ENCODE results near the gene RTL3.

Gene RTL3

GRCh38 chrX:78673246-78673645 lies 14.1 kb upstream of the RTL3 start:
- Histone ChIP-seq H3K4me3 (ENCODE audit: low read depth in 1 of 2, low read length in 2 of 2) (no peak overlapping the region), H3K27me3 (ENCODE audit: insufficient read depth, low read length, poor library complexity) (no peaks in the 10 kb centered on the region), H3K36me3 (ENCODE audit: insufficient read depth, low read length) (no peaks in the 10 kb centered on the region), H3K4me2 (ENCODE audit: insufficient read depth, low read length) (no peak overlapping the region), H3K9ac (ENCODE audit: low read depth, low read length) (no peak overlapping the region), H3K79me2 (ENCODE audit: insufficient read depth, low read length) (no peaks in the 10 kb centered on the region), H3K27ac (ENCODE audit: low read length) (no peak overlapping the region), H4K20me1 (ENCODE audit: insufficient read depth, low read length) (no peaks in the 10 kb centered on the region), H3K9me3 (ENCODE audit: insufficient read depth, low read length, severe bottlenecking) (no peaks in the 10 kb centered on the region), H3K4me1 (ENCODE audit: insufficient read depth, low read length) (peaks cover 5% of the 10 kb centered on the region), H2AFZ (ENCODE audit: low read depth, low read length) (no peak overlapping the region)
- ATAC-seq (ENCODE audit: insufficient read depth, low read depth) (no peak), DNase-seq (no peak)
- TF ChIP-seq, protein P1, sequence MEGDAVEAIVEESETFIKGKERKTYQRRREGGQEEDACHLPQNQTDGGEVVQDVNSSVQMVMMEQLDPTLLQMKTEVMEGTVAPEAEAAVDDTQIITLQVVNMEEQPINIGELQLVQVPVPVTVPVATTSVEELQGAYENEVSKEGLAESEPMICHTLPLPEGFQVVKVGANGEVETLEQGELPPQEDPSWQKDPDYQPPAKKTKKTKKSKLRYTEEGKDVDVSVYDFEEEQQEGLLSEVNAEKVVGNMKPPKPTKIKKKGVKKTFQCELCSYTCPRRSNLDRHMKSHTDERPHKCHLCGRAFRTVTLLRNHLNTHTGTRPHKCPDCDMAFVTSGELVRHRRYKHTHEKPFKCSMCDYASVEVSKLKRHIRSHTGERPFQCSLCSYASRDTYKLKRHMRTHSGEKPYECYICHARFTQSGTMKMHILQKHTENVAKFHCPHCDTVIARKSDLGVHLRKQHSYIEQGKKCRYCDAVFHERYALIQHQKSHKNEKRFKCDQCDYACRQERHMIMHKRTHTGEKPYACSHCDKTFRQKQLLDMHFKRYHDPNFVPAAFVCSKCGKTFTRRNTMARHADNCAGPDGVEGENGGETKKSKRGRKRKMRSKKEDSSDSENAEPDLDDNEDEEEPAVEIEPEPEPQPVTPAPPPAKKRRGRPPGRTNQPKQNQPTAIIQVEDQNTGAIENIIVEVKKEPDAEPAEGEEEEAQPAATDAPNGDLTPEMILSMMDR (IDR thresholded peaks at IDR 0.05; ENCODE audit: borderline replicate concordance, extremely low read depth, low read length, poor library complexity, severe bottlenecking) = no peak
- no peak for TF ChIP-seq EZH2 (IDR thresholded peaks at IDR 0.05; ENCODE audit: borderline replicate concordance, low read depth, low read length, severe bottlenecking)

DNA sequence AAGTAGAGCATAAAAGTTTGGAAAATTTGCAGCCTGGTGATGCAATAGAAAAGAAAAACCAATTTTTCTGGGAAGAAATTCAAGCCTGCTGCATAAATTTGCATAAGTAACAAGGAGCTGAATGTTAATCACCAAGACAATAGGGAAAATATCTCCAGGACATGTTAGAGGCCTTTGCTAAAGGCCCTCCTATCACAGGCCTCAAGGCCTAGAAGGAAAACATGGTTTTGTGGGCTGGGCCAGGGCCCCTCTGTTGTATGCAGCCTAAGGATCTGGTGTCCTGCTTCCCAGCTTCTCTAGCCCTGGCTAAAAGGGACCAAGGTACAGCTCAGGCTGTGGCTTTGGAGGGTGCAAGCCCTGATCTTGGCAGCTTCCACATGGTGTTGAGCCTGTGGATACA lies 6.2 kb upstream of the RTL3 start:
- Histone ChIP-seq H3K79me2 (ENCODE audit: insufficient read depth, low read length) (no peaks in the 10 kb centered on the region), H3K9ac (ENCODE audit: low read depth, low read length) (no peak overlapping the region), H3K4me2 (ENCODE audit: insufficient read depth, low read length) (no peak overlapping the region), H3K4me1 (ENCODE audit: insufficient read depth, low read length) (peaks cover 4% of the 10 kb centered on the region), H3K27me3 (ENCODE audit: insufficient read depth, low read length, poor library complexity) (no peaks in the 10 kb centered on the region), H3K36me3 (ENCODE audit: insufficient read depth, low read length) (no peaks in the 10 kb centered on the region), H3K9me3 (ENCODE audit: insufficient read depth, low read length, severe bottlenecking) (no peaks in the 10 kb centered on the region), H3K4me3 (ENCODE audit: low read depth in 1 of 2, low read length in 2 of 2) (no peak overlapping the region), H2AFZ (ENCODE audit: low read depth, low read length) (no peak overlapping the region), H3K27ac (ENCODE audit: low read length) (no peak overlapping the region), H4K20me1 (ENCODE audit: insufficient read depth, low read length) (no peaks in the 10 kb centered on the region)
- DNase-seq (no peak), ATAC-seq (ENCODE audit: insufficient read depth, low read depth) (no peak)
- TF ChIP-seq, protein P1 (IDR thresholded peaks at IDR 0.05; ENCODE audit: borderline replicate concordance, extremely low read depth, low read length, poor library complexity, severe bottlenecking) = no peak

- no peak overlapping the region for H3K4me3 ChIP-seq (ENCODE audit: low read depth in 1 of 2, low read length in 2 of 2)
- no peaks in the 10 kb centered on the region for H4K20me1 ChIP-seq (ENCODE audit: insufficient read depth, low read length)
- DNase-seq = no peak
- no peak for TF ChIP-seq EZH2 (IDR thresholded peaks at IDR 0.05; ENCODE audit: borderline replicate concordance, low read depth, low read length, severe bottlenecking)
- TF ChIP-seq, protein P1 (IDR thresholded peaks at IDR 0.05; ENCODE audit: borderline replicate concordance, extremely low read depth, low read length, poor library complexity, severe bottlenecking) = no peak
- no peaks in the 10 kb centered on the region for H3K27me3 ChIP-seq (ENCODE audit: insufficient read depth, low read length, poor library complexity)
- no peak overlapping the region for H2AFZ ChIP-seq (ENCODE audit: low read depth, low read length)
- no peak for ATAC-seq (ENCODE audit: insufficient read depth, low read depth)
- no peaks in the 10 kb centered on the region for H3K79me2 ChIP-seq (ENCODE audit: insufficient read depth, low read length)
- H3K27ac ChIP-seq (ENCODE audit: low read length) = no peak overlapping the region
- H3K9ac ChIP-seq (ENCODE audit: low read depth, low read length) = no peak overlapping the region
- H3K4me1 ChIP-seq (ENCODE audit: insufficient read depth, low read length) = peaks cover 24% of the 10 kb centered on the region
- no peaks in the 10 kb centered on the region for H3K36me3 ChIP-seq (ENCODE audit: insufficient read depth, low read length)
- no peaks in the 10 kb centered on the region for H3K9me3 ChIP-seq (ENCODE audit: insufficient read depth, low read length, severe bottlenecking)
- H3K4me2 ChIP-seq (ENCODE audit: insufficient read depth, low read length) = no peak overlapping the region
Observed at GRCh38 chrX:78661836-78662235, 2.7 kb upstream of the RTL3 start.

- H3K9ac ChIP-seq (ENCODE audit: low read depth, low read length) = no peak overlapping the region
- H3K4me2 ChIP-seq (ENCODE audit: insufficient read depth, low read length) = no peak overlapping the region
- ATAC-seq (ENCODE audit: insufficient read depth, low read depth) (no peak), DNase-seq (no peak)
- H3K36me3 ChIP-seq (ENCODE audit: insufficient read depth, low read length) = no peaks in the 10 kb centered on the region
- no peaks in the 10 kb centered on the region for H3K27me3 ChIP-seq (ENCODE audit: insufficient read depth, low read length, poor library complexity)
- no peak overlapping the region for H3K4me3 ChIP-seq (ENCODE audit: low read depth in 1 of 2, low read length in 2 of 2)
- TF ChIP-seq EZH2 (IDR thresholded peaks at IDR 0.05; ENCODE audit: borderline replicate concordance, low read depth, low read length, severe bottlenecking) = no peak
- TF ChIP-seq, protein P1 (IDR thresholded peaks at IDR 0.05; ENCODE audit: borderline replicate concordance, extremely low read depth, low read length, poor library complexity, severe bottlenecking) = no peak
- peaks cover 26% of the 10 kb centered on the region for H3K4me1 ChIP-seq (ENCODE audit: insufficient read depth, low read length)
- no peaks in the 10 kb centered on the region for H3K9me3 ChIP-seq (ENCODE audit: insufficient read depth, low read length, severe bottlenecking)
- no peak overlapping the region for H2AFZ ChIP-seq (ENCODE audit: low read depth, low read length)
- no peak overlapping the region for H3K27ac ChIP-seq (ENCODE audit: low read length)
- no peaks in the 10 kb centered on the region for H4K20me1 ChIP-seq (ENCODE audit: insufficient read depth, low read length)
- H3K79me2 ChIP-seq (ENCODE audit: insufficient read depth, low read length) = no peaks in the 10 kb centered on the region
Observed at GRCh38 chrX:78659955-78660354, 827 bp upstream of the RTL3 start.
